GM18499 (cell line): ENCODE results near the gene PPP6R1.

ENCODE experiments used
- ATAC-seq: cut with Tn5 transposase; IDR thresholded peaks from one replicate; pipeline ENCODE4 v1.9.1; 2021; ENCODE audit warnings: moderate number of reproducible peaks; ENCODE audit not compliant: insufficient read depth, unreplicated experiment

Gene PPP6R1

GRCh38 chr19:55197528-55197927 is 61.3 kb downstream of the PPP6R1 start:
- no peak for ATAC-seq

DNA sequence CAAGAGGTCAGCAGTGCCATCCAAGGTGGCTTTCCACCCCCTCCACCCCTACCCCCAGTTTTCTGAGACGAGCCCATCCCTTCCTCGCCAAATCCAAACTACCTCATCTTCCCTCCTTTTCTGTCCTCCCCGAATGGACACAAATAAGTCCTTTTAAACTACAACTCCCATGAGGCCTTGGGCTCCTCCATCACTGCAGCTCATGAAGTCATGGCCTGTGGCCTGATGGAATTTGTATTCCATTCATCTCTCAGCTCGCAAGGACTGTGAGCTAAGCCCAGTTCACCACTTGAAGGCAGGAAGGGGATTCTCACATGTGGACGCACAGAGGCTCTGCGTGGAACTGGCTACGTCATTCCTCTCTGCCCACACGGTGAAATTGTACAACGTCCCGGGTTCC is 62.0 kb downstream of the PPP6R1 start:
- no peak for ATAC-seq

DNA sequence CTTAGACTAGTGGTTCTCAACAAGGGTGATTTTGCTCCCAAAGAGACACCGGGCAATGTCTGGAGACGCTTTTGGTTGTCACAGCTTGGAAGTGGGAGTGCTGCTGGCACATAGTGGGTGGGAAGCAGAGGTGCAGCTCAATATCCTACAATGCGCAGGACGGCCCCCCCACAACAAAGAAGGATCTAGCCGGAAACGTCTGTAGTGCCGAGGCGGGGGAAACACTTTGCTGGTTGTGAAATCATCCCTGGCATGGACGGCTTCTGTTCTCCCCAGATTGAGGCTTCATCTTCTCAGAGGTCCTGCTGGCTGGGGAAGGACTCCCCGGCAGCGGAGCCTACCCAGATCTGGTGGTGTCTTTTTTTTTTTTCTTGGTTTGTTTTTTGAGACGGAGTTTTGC is 65.3 kb downstream of the PPP6R1 start:
- ATAC-seq = no peak

- ATAC-seq = no peak
Observed at GRCh38 chr19:55189403-55189835, 69.4 kb downstream of the PPP6R1 start.

DNA sequence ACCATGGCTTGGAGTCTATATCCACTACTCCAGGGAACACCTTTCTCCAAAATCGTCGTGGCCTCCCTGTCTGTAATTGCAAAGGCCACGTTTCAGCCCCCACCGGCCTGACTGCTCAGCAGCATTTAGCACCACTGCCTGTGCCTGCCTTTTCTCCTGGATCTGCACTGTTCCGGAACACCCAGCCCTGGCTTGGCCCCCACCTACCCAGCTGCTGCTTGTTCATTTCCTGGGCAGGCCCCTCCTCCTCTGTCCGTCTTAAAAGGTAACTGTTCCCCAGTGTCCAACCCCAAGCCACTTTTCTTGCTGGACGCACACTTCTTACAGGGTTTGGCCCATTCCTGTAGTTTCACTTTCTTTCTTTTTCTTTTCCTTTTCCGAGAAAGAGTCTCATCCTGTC is 70.2 kb downstream of the PPP6R1 start:
- no peak for ATAC-seq

GRCh38 chr19:55186080-55186479 is 72.7 kb downstream of the PPP6R1 start:
- ATAC-seq = no peak

DNA sequence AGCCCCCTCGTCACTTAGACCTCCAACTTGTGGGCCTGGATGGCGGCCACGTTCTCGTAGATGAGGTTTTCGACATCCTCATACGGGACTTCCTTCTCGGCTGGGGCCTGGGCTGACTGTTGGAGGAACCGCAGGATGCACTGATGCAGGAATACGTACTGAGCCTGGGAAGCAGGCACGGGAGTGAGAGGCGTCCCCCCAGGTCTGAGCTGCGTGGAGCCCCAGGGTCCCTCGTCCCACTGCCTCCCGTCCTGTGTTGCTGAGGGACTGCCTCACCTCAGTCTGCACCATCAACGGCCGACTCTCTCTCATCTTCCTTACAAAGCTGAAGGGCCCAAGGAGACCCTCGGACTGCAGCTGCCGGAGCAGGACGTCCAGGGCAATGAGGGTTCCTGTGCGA is 77.1 kb downstream of the PPP6R1 start:
- ATAC-seq = no peak
